Keratinocyte (primary cell): ENCODE data around the gene FNDC3A.

Experiments used
- EZH2 ChIP-seq: IDR thresholded peaks from one replicate; pipeline ENCODE4 v1.6.1; 2012; ENCODE audit warnings: inconsistent platforms, mild to moderate bottlenecking, low read length, moderate library complexity
- TF ChIP-seq, protein P1 (sequence below), 3 experiments: IDR thresholded peaks in 1 of 3; conservative IDR thresholded peaks in 1 of 3; optimal IDR thresholded peaks in 1 of 3; 2 replicates in 2 of 3; 3 replicates in 1 of 3; pipeline versions ENCODE3 to v1.5.1; 2011; ENCODE audit warnings: low read length in 3 of 3, mild to moderate bottlenecking in 3 of 3, moderate library complexity in 2 of 3, control low read depth in 1 of 3, inconsistent platforms in 1 of 3; ENCODE audit not compliant: insufficient read depth in 2 of 3; ENCODE audit errors: extremely low read depth in 1 of 3

- TF ChIP-seq, protein P1, sequence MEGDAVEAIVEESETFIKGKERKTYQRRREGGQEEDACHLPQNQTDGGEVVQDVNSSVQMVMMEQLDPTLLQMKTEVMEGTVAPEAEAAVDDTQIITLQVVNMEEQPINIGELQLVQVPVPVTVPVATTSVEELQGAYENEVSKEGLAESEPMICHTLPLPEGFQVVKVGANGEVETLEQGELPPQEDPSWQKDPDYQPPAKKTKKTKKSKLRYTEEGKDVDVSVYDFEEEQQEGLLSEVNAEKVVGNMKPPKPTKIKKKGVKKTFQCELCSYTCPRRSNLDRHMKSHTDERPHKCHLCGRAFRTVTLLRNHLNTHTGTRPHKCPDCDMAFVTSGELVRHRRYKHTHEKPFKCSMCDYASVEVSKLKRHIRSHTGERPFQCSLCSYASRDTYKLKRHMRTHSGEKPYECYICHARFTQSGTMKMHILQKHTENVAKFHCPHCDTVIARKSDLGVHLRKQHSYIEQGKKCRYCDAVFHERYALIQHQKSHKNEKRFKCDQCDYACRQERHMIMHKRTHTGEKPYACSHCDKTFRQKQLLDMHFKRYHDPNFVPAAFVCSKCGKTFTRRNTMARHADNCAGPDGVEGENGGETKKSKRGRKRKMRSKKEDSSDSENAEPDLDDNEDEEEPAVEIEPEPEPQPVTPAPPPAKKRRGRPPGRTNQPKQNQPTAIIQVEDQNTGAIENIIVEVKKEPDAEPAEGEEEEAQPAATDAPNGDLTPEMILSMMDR (optimal IDR thresholded peaks at IDR 0.05 in 1 of 3, IDR thresholded peaks at IDR 0.05 in 1 of 3, conservative IDR thresholded peaks at IDR 0.05 in 1 of 3; ENCODE audit: extremely low read depth in 1 of 3, insufficient read depth in 2 of 3, low read length in 3 of 3), result no peak
- no peak for TF ChIP-seq EZH2
Measured at GRCh38 chr13:49112782-49113525, 137.2 kb downstream of the FNDC3A start.
